PC-9 (cell line): Measurements from ENCODE around the gene PRKCA. TPM values are rescaled to one million over a fixed set of nuclear protein-coding genes. Genes with fewer than 3 reads are reported as not detected.

ENCODE experiments used
- BruUV-seq: library from RNA; stranded (reverse); fragments of 400-500 nt; replicated peaks from 2 replicates; lab custom pipeline; 2021; lab: Mats Ljungman, UMichigan
- CTCF ChIA-PET: fragments of 300-600 bp; sonication (Branson Sonifier 250); formaldehyde crosslinking; loops from one replicate; lab custom pipeline; 2022; ENCODE audit warnings: antibody characterized with exemption; lab: Charles Lee
- POLR2A ChIA-PET: fragments of 300-600 bp; sonication (Branson Sonifier 250); formaldehyde crosslinking; loops from one replicate; lab custom pipeline; 2022; ENCODE audit warnings: antibody characterized with exemption; ENCODE audit not compliant: unreplicated experiment; lab: Charles Lee
- DNase-seq, 2 experiments: peaks; one replicate each; pipeline versions ENCODE4 v3.0.0 to v3.0.0-alpha.2; 2015 to 2022; ENCODE audit warnings: mixed read lengths in 1 of 2
- H2AFZ ChIP-seq: fragments of 200-600 bp; sonication (generic); 2 replicates; pipeline ENCODE4 v1.8.1; 2017; ENCODE audit warnings: antibody characterized with exemption
- H3F3A ChIP-seq: fragments of 200-600 bp; sonication (generic); 2 replicates; pipeline ENCODE4 v1.8.1; 2017; ENCODE audit warnings: antibody characterized with exemption, mild to moderate bottlenecking, low read depth; ENCODE audit not compliant: insufficient read depth
- H3K27ac ChIP-seq: fragments of 200-600 bp; sonication (generic); 2 replicates; pipeline ENCODE4 v1.6.1; 2016; ENCODE audit warnings: mixed run types
- H3K27me3 ChIP-seq: fragments of 200-600 bp; sonication (generic); 2 replicates; pipeline ENCODE4 v1.6.1; 2016; ENCODE audit warnings: low read depth, mixed run types; ENCODE audit not compliant: insufficient read depth
- H3K36me3 ChIP-seq: fragments of 200-600 bp; sonication (generic); 2 replicates; pipeline ENCODE4 v1.6.1; 2016; ENCODE audit warnings: low read depth, mixed run types
- H3K4me1 ChIP-seq: fragments of 200-600 bp; sonication (generic); replicated peaks from 2 replicates; pipeline ENCODE4 v1.6.1; 2016; ENCODE audit warnings: mixed run types; ENCODE audit not compliant: insufficient read depth
- H3K4me2 ChIP-seq: fragments of 200-600 bp; sonication (generic); 2 replicates; pipeline ENCODE4 v1.6.1; 2017; ENCODE audit warnings: mixed run types
- H3K4me3 ChIP-seq: fragments of 200-600 bp; sonication (generic); 2 replicates; pipeline ENCODE4 v1.6.1; 2016; ENCODE audit warnings: mixed run types
- H3K79me2 ChIP-seq: fragments of 200-600 bp; sonication (generic); 2 replicates; pipeline ENCODE4 v1.6.1; 2017; ENCODE audit warnings: low read depth, mixed run types
- H3K9me2 ChIP-seq: fragments of 200-600 bp; sonication (generic); 2 replicates; pipeline ENCODE4 v1.8.1; 2017; ENCODE audit warnings: mild to moderate bottlenecking; ENCODE audit not compliant: insufficient read depth
- H3K9me3 ChIP-seq: fragments of 200-600 bp; sonication (generic); 2 replicates; pipeline ENCODE4 v1.8.1; 2016; ENCODE audit warnings: low read depth; ENCODE audit not compliant: insufficient read depth
- H4K20me1 ChIP-seq: fragments of 200-600 bp; sonication (generic); 2 replicates; pipeline ENCODE4 v1.8.1; 2017; ENCODE audit not compliant: insufficient read depth
- EZH2 ChIP-seq: fragments of 200-600 bp; sonication (generic); IDR thresholded peaks from 2 replicates; pipeline ENCODE4 v1.8.0; 2017; ENCODE audit warnings: antibody characterized with exemption, low read depth
- intact Hi-C: fragments of 100-400 bp; cut with micrococcal nuclease; formaldehyde crosslinking; loops from one replicate; pipeline ENCODE4 v1.10.0; 2022; ENCODE audit not compliant: unreplicated experiment
- total RNA-seq: library from RNA; stranded (reverse); gene quantifications from 2 replicates; pipeline ENCODE4 v1.2.3, GENCODE V29; 2021
- TF ChIP-seq, protein P1 (sequence below): fragments of 200-600 bp; sonication (generic); conservative IDR thresholded peaks from 2 replicates; pipeline ENCODE4 v1.6.1; 2017; ENCODE audit warnings: mixed run types, antibody characterized with exemption, mild to moderate bottlenecking, moderate library complexity

Gene PRKCA
- total RNA-seq, 1 experiment from 2014 or later: 23.1 TPM

DNA sequence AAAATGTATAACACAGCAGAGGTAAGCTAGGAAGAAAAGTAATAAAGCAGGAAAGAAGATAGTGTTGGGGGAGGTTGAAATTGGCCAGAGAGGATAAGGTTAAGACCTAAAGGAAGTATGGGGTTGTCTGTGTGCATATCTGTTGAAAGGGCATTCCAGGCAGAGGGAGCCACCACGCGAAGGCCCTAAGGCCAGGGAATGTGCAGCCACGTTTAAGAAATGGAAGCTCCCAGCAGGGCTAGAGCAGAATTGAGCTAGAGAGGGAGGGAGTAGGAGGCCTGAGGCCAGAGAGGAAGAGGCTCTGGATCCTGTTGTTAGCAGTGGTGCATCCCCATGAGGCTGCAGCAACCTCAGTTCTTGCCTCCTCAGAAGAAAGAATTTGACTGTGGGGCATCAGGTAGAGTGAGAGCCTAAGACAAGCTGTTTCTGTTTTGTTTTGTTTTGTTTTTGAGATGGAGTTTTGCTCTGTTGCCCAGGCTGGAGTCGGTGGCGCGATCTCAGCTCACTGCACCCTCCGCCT, 473.5 kb downstream of the PRKCA start:
- Histone ChIP-seq H3K4me3 (no peak overlapping the region), H3K27me3 (no peaks in the 10 kb centered on the region), H3K4me2 (no peak overlapping the region), H4K20me1 (no peaks in the 10 kb centered on the region), H3K9me3 (no peaks in the 10 kb centered on the region), H3K4me1 (no peaks in the 10 kb centered on the region), H3K79me2 (no peaks in the 10 kb centered on the region), H3K27ac (no peak overlapping the region), H3K36me3 (no peaks in the 10 kb centered on the region), H3F3A (no peaks in the 10 kb centered on the region), H2AFZ (no peak overlapping the region), H3K9me2 (no peaks in the 10 kb centered on the region)
- DNase-seq: no peak
- CTCF ChIA-PET: interaction anchor here (0.6 kb wide), 1 partner anchor 496 kb away, joined by 7 read pairs; no protein-coding TSS in a partner anchor
- TF ChIP-seq, protein P1, sequence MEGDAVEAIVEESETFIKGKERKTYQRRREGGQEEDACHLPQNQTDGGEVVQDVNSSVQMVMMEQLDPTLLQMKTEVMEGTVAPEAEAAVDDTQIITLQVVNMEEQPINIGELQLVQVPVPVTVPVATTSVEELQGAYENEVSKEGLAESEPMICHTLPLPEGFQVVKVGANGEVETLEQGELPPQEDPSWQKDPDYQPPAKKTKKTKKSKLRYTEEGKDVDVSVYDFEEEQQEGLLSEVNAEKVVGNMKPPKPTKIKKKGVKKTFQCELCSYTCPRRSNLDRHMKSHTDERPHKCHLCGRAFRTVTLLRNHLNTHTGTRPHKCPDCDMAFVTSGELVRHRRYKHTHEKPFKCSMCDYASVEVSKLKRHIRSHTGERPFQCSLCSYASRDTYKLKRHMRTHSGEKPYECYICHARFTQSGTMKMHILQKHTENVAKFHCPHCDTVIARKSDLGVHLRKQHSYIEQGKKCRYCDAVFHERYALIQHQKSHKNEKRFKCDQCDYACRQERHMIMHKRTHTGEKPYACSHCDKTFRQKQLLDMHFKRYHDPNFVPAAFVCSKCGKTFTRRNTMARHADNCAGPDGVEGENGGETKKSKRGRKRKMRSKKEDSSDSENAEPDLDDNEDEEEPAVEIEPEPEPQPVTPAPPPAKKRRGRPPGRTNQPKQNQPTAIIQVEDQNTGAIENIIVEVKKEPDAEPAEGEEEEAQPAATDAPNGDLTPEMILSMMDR: no peak
- TF ChIP-seq EZH2: no peak
- POLR2A ChIA-PET: no interaction called here
- intact Hi-C loops: no loop called here
- BruUV-seq: no TSS peak

DNA sequence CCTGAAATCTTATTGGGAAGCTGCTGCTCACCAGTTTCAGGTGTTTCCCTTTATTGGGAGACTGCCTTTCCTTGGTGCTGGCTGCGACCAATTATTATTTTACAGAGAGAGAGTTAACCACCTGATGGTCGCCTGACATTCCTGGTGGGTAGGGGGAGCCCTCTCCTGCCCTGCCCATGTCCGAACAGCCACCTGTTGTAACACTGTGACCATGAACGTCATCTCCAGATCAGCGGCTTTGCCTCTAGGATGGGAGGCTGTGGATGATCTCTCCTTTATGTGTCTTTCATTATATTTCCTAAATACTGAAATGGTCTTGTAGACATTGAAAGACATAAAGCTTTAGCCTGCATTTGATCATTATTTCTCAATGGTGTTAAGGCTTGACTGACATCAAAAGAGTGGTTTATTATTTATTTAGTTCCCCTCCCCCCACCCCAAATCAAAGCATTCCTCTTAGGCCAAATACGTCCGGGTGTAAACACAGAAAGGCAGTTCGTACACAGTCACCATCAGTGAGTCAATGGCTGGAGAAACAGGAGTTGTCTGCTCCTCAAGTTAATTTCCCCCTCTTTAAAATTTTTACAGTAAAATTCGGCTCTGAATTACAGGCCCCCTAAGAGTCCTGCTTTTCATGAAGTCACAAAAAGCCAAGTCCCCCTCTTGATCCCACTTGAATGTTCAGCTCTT, 474.7 kb downstream of the PRKCA start:
- no peak for DNase-seq
- intact Hi-C loops: no loop called here
- Histone ChIP-seq H3K4me1 (no peaks in the 10 kb centered on the region), H3K4me3 (no peak overlapping the region), H3K27me3 (no peaks in the 10 kb centered on the region), H3K9me2 (no peaks in the 10 kb centered on the region), H3K36me3 (no peaks in the 10 kb centered on the region), H3F3A (no peaks in the 10 kb centered on the region), H2AFZ (no peak overlapping the region), H3K79me2 (no peaks in the 10 kb centered on the region), H3K4me2 (no peak overlapping the region), H4K20me1 (no peaks in the 10 kb centered on the region), H3K27ac (no peak overlapping the region), H3K9me3 (no peaks in the 10 kb centered on the region)
- TF ChIP-seq, protein P1: no peak
- no peak for TF ChIP-seq EZH2
- BruUV-seq: no TSS peak
- ChIA-PET POLR2A (no interaction called here), CTCF (no interaction called here)

DNA sequence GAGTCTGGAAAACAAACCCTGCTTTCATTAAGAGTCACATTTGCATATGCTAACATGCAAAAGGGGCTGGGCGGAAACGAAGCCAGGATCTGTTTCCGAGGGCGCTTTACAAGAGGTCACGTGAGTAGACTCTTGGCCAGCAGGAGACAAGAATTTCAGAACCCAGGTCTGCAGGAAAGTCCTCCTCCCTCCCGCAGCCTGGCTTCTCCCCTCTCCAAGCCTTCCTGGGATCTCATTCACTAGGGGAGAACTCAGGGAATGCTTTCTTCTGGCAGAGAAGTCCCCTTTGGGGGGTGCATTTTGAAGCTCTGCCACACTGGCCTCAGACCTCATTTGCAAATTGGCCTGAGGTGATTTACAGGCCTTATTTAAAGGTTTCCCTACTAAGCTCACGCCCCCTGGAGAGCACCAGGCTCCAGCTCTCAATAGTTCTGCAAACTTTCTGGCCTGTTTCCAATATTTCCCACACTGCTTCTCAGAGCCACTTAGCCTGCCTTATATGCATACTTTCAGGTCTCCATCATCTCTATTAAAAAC, 475.3 kb downstream of the PRKCA start:
- Histone ChIP-seq H3K4me1 (no peaks in the 10 kb centered on the region), H3K36me3 (no peaks in the 10 kb centered on the region), H3K27ac (no peak overlapping the region), H2AFZ (no peak overlapping the region), H3K27me3 (no peaks in the 10 kb centered on the region), H3K9me2 (no peaks in the 10 kb centered on the region), H4K20me1 (no peaks in the 10 kb centered on the region), H3K9me3 (no peaks in the 10 kb centered on the region), H3K79me2 (no peaks in the 10 kb centered on the region), H3F3A (no peaks in the 10 kb centered on the region), H3K4me2 (no peak overlapping the region), H3K4me3 (no peak overlapping the region)
- no peak for DNase-seq
- no peak for TF ChIP-seq EZH2
- TF ChIP-seq, protein P1: no peak
- CTCF ChIA-PET: no interaction called here
- BruUV-seq: no TSS peak
- POLR2A ChIA-PET: no interaction called here
- intact Hi-C loops: no loop called here
